Nasal cavity respiratory epithelium epithelial cell of viscerocranial mucosa (primary cell): ENCODE data around the gene ATG16L1. TPM values are rescaled to one million over a fixed set of nuclear protein-coding genes. Genes with fewer than 3 reads are reported as not detected.

Experiments used
- total RNA-seq: library from RNA; depleted of rRNA; stranded (reverse); fragments of >200 nt; gene quantifications from 2 replicates; pipeline ENCODE4 v1.2.3, GENCODE V29; 2014

Gene ATG16L1
- total RNA-seq: 28.7 and 45.5 TPM in 2 replicates

DNA sequence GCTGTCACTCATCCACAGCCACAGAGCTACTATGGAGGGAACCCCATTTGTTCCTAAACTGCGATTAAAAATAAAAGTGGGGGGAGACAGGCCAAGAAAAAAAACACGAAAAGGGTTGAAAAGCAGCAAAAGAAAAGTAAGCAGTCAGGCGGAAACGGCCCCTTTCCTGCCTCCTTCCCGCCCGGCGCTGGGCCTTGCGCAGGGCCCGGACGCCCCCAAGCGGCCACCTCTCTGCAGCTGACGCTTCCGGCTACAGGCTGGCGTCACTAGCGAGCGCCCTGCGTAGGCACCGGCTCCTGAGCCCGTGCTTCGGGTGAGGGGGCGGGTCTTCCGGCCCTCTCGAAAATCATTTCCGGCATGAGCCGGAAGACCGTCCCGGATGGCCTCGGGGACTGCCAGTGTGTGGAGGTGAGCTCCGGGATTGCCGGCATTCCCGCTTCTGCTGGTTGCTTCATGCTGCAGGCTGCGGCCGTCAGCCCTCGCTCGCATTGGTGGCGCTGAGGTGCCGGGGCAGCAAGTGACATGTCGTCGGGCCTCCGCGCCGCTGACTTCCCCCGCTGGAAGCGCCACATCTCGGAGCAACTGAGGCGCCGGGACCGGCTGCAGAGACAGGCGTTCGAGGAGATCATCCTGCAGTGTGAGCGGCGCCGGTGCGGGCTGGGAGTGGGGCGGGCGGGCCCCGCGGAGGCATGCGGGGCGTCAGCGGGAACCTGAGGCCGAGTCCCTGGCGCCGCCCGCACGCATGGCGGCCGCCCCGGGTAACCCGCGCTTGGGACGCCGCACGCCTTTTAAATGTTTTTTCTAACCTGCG lies at the start of gene ATG16L1:
TSS of gene ATG16L1 (plus strand) at position 368 of the 811 bp plus-strand sequence. CDS start at position 523, 155 bp downstream.

DNA sequence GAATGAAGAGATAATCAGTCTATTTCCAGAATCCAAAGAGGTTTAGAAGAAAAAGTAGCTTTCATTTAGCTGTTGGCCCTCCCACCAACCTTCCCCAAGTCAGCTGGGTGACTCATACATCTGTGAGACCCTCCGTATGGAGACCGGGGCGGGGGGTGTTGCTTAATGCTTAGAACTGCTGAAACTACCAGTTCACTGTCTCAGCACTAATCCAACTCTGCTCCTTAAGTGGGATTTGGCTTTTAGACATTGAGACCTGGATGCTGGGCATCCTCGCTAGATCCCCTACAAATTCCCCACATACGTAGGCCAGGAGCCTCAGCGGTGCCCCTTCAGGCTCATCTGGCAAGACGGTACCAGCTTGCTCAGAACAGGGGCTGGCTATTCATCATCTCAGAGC lies 56.1 kb downstream of the ATG16L1 start, which contains the start of gene SAG:
TSS of gene SAG (plus strand) at position 252 of the 400 bp plus-strand sequence. CDS start 1,374 bp downstream, outside the sequence.

Other genes with a start within 250 kb of the ATG16L1 start
- gene NGEF, start 238.4 kb upstream of the ATG16L1 start, total RNA-seq: 0.68 and 2.1 TPM in 2 replicates
- not detected in 2 replicates for gene NEU2, start 219.0 kb upstream of the ATG16L1 start, total RNA-seq
- 29.7 and 88.3 TPM in 2 replicates for gene INPP5D, start 191.3 kb upstream of the ATG16L1 start, total RNA-seq
- not detected in 2 replicates for gene SAG, start 56.1 kb downstream of the ATG16L1 start, total RNA-seq
- 13.8 and 15.0 TPM in 2 replicates for gene DGKD, start 102.8 kb downstream of the ATG16L1 start, total RNA-seq